ENCODE measurements around the gene CCDC9. TPM values are rescaled to one million over a fixed set of nuclear protein-coding genes. Genes with fewer than 3 reads are reported as not detected.
"Not testable (repeated sequence)": the region's sequence is repeated elsewhere in the genome, so short reads cannot be mapped to it uniquely, and the experiment has no call there.

Gene CCDC9
- total RNA-seq, 1 donor from 2014 or later: 37.5 TPM

- Mint-ChIP-seq H3K27me3 (ENCODE audit: low read depth) (no peaks in the 10 kb centered on the region), H3K4me1 (ENCODE audit: low read depth) (peaks cover 22% of the 10 kb centered on the region), H3K27ac (no peak overlapping the region), H3K9me3 (no peaks in the 10 kb centered on the region), H3K36me3 (ENCODE audit: low read depth) (peaks cover 49% of the 10 kb centered on the region), H3K4me3 (ENCODE audit: low read depth) (peak overlapping the region; percentile 86)
- intact Hi-C loops (cut with micrococcal nuclease): loop anchor here (10.0 kb wide), 1 partner anchor 394 kb away; the partner anchor contains the start of gene ARHGAP35
- DNase-seq (ENCODE audit: low spot score): no peak
Measured at GRCh38 chr19:47258434-47258833, 2.1 kb downstream of the CCDC9 start.

- Mint-ChIP-seq H3K27ac (no peak overlapping the region), H3K9me3 (no peaks in the 10 kb centered on the region), H3K4me3 (ENCODE audit: low read depth) (peak overlapping the region; percentile 86), H3K27me3 (ENCODE audit: low read depth) (no peaks in the 10 kb centered on the region), H3K36me3 (ENCODE audit: low read depth) (peaks cover 49% of the 10 kb centered on the region), H3K4me1 (ENCODE audit: low read depth) (peaks cover 22% of the 10 kb centered on the region)
- intact Hi-C loops (cut with micrococcal nuclease): loop anchor here (10.0 kb wide), 1 partner anchor 394 kb away; the partner anchor contains the start of gene ARHGAP35
- DNase-seq (ENCODE audit: low spot score): no peak
Measured at GRCh38 chr19:47258895-47259555, 2.7 kb downstream of the CCDC9 start.

DNA sequence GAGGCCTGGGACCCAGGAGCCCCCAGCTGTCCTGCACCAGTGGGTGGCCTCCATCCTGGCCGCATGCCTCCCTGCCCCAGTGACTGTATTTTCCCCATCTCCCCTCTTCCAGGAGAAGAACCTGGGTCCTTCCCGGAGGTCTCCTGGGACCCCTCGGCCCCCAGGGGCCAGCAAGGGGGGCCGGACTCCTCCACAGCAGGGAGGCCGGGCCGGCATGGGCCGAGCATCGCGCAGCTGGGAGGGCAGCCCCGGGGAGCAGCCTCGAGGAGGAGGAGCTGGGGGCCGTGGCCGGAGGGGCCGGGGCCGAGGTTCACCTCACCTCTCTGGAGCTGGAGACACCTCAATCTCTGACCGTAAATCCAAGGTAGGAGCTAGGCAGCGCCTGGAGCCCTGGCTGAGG, 4.2 kb downstream of the CCDC9 start:
- Mint-ChIP-seq H3K9me3 (no peaks in the 10 kb centered on the region), H3K36me3 (ENCODE audit: low read depth) (peaks cover 57% of the 10 kb centered on the region), H3K4me1 (ENCODE audit: low read depth) (peaks cover 22% of the 10 kb centered on the region), H3K27me3 (ENCODE audit: low read depth) (no peaks in the 10 kb centered on the region), H3K27ac (no peak overlapping the region), H3K4me3 (ENCODE audit: low read depth) (no peak overlapping the region)
- intact Hi-C loops (cut with micrococcal nuclease): no loop called here
- no peak for DNase-seq (ENCODE audit: low spot score)

- intact Hi-C loops (cut with micrococcal nuclease); DNase-seq (ENCODE audit: low spot score); H3K27me3 Mint-ChIP-seq (ENCODE audit: low read depth); H3K27ac Mint-ChIP-seq; H3K4me3 Mint-ChIP-seq (ENCODE audit: low read depth); H3K9me3 Mint-ChIP-seq: not testable (repeated sequence)
- Mint-ChIP-seq H3K4me1 (ENCODE audit: low read depth) (peaks cover 21% of the 10 kb centered on the region), H3K36me3 (ENCODE audit: low read depth) (peaks cover 68% of the 10 kb centered on the region)
Measured at GRCh38 chr19:47261946-47262793, 5.8 kb downstream of the CCDC9 start.

DNA sequence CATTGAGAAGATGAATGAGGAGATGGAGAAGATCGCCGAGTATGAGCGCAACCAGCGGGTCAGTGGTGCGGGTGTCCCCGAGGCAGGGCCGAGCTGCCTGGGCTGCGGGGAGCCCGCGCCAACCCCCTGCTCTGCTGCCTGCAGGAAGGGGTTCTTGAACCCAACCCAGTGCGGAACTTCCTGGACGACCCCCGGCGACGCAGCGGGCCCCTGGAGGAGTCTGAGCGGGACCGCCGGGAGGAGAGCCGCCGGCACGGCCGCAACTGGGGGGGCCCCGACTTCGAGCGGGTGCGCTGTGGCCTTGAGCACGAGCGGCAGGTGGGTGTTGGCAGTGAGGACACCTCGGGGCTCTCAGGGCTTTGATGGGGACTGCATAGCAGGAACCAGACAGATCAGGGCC, 8.3 kb downstream of the CCDC9 start:
- no peaks in the 10 kb centered on the region for H3K9me3 Mint-ChIP-seq
- no peak for DNase-seq (ENCODE audit: low spot score)
- intact Hi-C loops (cut with micrococcal nuclease): no loop called here
- no peaks in the 10 kb centered on the region for H3K27me3 Mint-ChIP-seq (ENCODE audit: low read depth)
- H3K27ac Mint-ChIP-seq: no peak overlapping the region
- H3K36me3 Mint-ChIP-seq (ENCODE audit: low read depth): peaks cover 54% of the 10 kb centered on the region
- H3K4me1 Mint-ChIP-seq (ENCODE audit: low read depth): peaks cover 3% of the 10 kb centered on the region
- no peak overlapping the region for H3K4me3 Mint-ChIP-seq (ENCODE audit: low read depth)

GRCh38 chr19:47266401-47266941, 10.1 kb downstream of the CCDC9 start:
- no peak for DNase-seq (ENCODE audit: low spot score)
- no peaks in the 10 kb centered on the region for H3K27me3 Mint-ChIP-seq (ENCODE audit: low read depth)
- H3K4me3 Mint-ChIP-seq (ENCODE audit: low read depth): no peak overlapping the region
- no peak overlapping the region for H3K27ac Mint-ChIP-seq
- no peaks in the 10 kb centered on the region for H3K4me1 Mint-ChIP-seq (ENCODE audit: low read depth)
- intact Hi-C loops (cut with micrococcal nuclease): no loop called here
- H3K9me3 Mint-ChIP-seq: no peaks in the 10 kb centered on the region
- H3K36me3 Mint-ChIP-seq (ENCODE audit: low read depth): peaks cover 52% of the 10 kb centered on the region

GRCh38 chr19:47267350-47267759, 11.0 kb downstream of the CCDC9 start:
- Mint-ChIP-seq H3K36me3 (ENCODE audit: low read depth) (peaks cover 56% of the 10 kb centered on the region), H3K27me3 (ENCODE audit: low read depth) (no peaks in the 10 kb centered on the region), H3K9me3 (no peaks in the 10 kb centered on the region), H3K27ac (no peak overlapping the region), H3K4me3 (ENCODE audit: low read depth) (no peak overlapping the region), H3K4me1 (ENCODE audit: low read depth) (peaks cover 2% of the 10 kb centered on the region)
- DNase-seq (ENCODE audit: low spot score): no peak
- intact Hi-C loops (cut with micrococcal nuclease): no loop called here

GRCh38 chr19:47268028-47268427, 11.7 kb downstream of the CCDC9 start:
- peaks cover 53% of the 10 kb centered on the region for H3K36me3 Mint-ChIP-seq (ENCODE audit: low read depth)
- intact Hi-C loops (cut with micrococcal nuclease): no loop called here
- no peaks in the 10 kb centered on the region for H3K27me3 Mint-ChIP-seq (ENCODE audit: low read depth)
- DNase-seq (ENCODE audit: low spot score): no peak
- H3K27ac Mint-ChIP-seq: no peak overlapping the region
- H3K4me3 Mint-ChIP-seq (ENCODE audit: low read depth): no peak overlapping the region
- H3K9me3 Mint-ChIP-seq: no peaks in the 10 kb centered on the region
- peaks cover 9% of the 10 kb centered on the region for H3K4me1 Mint-ChIP-seq (ENCODE audit: low read depth)

DNA sequence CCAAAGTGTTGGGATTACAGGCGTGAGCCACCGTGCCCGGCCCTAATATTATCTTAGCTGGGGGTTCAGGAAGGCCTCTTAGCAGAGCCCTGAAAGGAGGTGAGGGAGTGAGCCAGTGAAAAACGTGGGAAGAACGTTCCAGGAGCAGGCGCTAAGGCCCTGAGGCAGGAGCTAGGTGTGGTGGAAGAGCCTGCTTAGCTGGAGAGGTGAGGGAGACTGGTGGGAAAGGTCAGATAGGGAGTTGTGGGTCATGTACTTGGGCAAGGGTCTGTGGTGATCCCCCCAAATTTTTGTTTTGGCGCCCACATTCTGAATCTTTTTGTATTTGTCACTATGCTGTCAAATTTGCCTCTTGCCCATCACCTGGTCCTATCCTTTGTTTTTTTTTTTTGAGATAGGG, 13.3 kb downstream of the CCDC9 start:
- Mint-ChIP-seq H3K4me1 (ENCODE audit: low read depth) (peaks cover 9% of the 10 kb centered on the region), H3K4me3 (ENCODE audit: low read depth) (no peak overlapping the region), H3K36me3 (ENCODE audit: low read depth) (peaks cover 47% of the 10 kb centered on the region), H3K27me3 (ENCODE audit: low read depth) (no peaks in the 10 kb centered on the region), H3K27ac (no peak overlapping the region), H3K9me3 (no peaks in the 10 kb centered on the region)
- no peak for DNase-seq (ENCODE audit: low spot score)
- intact Hi-C loops (cut with micrococcal nuclease): no loop called here

DNA sequence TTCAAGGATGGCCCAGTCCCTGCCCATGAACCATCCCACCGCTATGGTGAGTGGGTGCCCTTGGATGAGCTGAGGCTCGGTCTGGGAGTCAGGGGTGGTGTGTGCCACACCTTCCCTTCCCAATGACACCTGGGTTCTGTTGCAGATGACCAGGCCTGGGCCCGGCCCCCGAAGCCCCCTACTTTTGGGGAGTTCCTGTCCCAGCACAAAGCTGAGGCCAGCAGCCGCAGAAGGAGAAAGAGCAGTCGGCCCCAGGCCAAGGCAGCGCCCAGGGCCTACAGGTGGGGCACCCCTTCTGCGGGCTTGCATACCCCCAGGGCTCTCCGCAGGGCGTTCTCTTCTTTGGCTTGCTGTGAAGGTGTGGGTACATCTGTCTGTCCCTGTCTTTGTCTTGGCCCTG, 14.1 kb downstream of the CCDC9 start:
- no peaks in the 10 kb centered on the region for H3K27me3 Mint-ChIP-seq (ENCODE audit: low read depth)
- intact Hi-C loops (cut with micrococcal nuclease): loop anchor here (10.0 kb wide), 1 partner anchor 334 kb away; the partner anchor contains the start of gene BICRA
- peaks cover 11% of the 10 kb centered on the region for H3K4me1 Mint-ChIP-seq (ENCODE audit: low read depth)
- no peaks in the 10 kb centered on the region for H3K9me3 Mint-ChIP-seq
- H3K27ac Mint-ChIP-seq: no peak overlapping the region
- DNase-seq (ENCODE audit: low spot score): no peak
- H3K36me3 Mint-ChIP-seq (ENCODE audit: low read depth): peaks cover 46% of the 10 kb centered on the region
- H3K4me3 Mint-ChIP-seq (ENCODE audit: low read depth): no peak overlapping the region

GRCh38 chr19:47271949-47272348, 15.6 kb downstream of the CCDC9 start:
- Mint-ChIP-seq H3K4me3 (ENCODE audit: low read depth) (no peak overlapping the region), H3K36me3 (ENCODE audit: low read depth) (peaks cover 40% of the 10 kb centered on the region), H3K27ac (no peak overlapping the region), H3K27me3 (ENCODE audit: low read depth) (no peaks in the 10 kb centered on the region), H3K9me3 (no peaks in the 10 kb centered on the region), H3K4me1 (ENCODE audit: low read depth) (peaks cover 16% of the 10 kb centered on the region)
- no peak for DNase-seq (ENCODE audit: low spot score)
- intact Hi-C loops (cut with micrococcal nuclease): loop anchor here (2.0 to 10.0 kb wide), 2 partner anchors 77 to 333 kb away; partner anchors contain the start of genes BICRA and DHX34

- peaks cover 35% of the 10 kb centered on the region for H3K36me3 Mint-ChIP-seq (ENCODE audit: low read depth)
- H3K27me3 Mint-ChIP-seq (ENCODE audit: low read depth): no peaks in the 10 kb centered on the region
- H3K4me1 Mint-ChIP-seq (ENCODE audit: low read depth): peaks cover 16% of the 10 kb centered on the region
- peak overlapping the region; percentile 80 for H3K27ac Mint-ChIP-seq
- no peak for DNase-seq (ENCODE audit: low spot score)
- H3K9me3 Mint-ChIP-seq: no peaks in the 10 kb centered on the region
- H3K4me3 Mint-ChIP-seq (ENCODE audit: low read depth): peak overlapping the region; percentile 87
- intact Hi-C loops (cut with micrococcal nuclease): loop anchor here (2.0 to 10.0 kb wide), 2 partner anchors 76 to 332 kb away; partner anchors contain the start of genes BICRA and DHX34
Measured at GRCh38 chr19:47272448-47273312, 16.4 kb downstream of the CCDC9 start.
